ENCODE results near the gene PAX2.
"Not testable (repeated sequence)": the region's sequence is repeated elsewhere in the genome, so short reads cannot be mapped to it uniquely, and the experiment has no call there.

PAX2 gene

DNA sequence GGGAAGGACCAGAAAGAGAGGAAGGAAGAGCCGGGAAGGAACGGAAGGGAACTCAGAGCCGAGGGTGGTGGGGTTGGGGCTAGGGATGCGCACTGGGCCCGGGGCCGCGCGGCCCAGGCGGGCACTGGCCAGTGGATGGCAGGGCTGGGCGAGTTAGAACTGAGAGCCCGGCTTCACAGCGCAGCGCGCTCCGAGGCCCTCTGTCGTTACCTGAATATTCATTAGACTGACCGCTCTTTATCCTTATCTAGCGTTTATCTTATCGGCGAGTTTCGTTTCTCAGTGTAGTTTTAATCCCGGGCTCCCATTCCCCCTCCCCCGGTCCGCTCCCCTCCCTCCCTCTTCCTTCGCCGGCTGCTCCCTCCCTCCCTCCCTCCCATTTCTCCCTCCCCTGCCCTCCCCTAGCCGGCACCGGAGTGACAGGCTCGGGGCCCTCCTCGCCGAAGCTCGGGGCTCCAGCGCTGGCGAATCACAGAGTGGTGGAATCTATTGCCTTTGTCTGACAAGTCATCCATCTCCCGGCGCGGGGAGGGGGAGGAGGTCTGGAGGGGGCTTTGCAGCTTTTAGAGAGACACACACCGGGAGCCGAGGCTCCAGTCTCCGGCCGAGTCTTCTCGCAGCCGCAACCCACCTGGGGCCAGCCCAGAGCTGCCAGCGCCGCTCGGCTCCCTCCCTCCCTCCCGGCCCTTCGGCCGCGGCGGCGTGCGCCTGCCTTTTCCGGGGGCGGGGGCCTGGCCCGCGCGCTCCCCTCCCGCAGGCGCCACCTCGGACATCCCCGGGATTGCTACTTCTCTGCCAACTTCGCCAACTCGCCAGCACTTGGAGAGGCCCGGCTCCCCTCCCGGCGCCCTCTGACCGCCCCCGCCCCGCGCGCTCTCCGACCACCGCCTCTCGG, at the start of gene PAX2:
Gene PAX2 (plus strand): TSS at position 596 of the 895 bp plus-strand sequence. CDS start 679 bp downstream, outside the sequence.
- DNase-seq: no peak

DNA sequence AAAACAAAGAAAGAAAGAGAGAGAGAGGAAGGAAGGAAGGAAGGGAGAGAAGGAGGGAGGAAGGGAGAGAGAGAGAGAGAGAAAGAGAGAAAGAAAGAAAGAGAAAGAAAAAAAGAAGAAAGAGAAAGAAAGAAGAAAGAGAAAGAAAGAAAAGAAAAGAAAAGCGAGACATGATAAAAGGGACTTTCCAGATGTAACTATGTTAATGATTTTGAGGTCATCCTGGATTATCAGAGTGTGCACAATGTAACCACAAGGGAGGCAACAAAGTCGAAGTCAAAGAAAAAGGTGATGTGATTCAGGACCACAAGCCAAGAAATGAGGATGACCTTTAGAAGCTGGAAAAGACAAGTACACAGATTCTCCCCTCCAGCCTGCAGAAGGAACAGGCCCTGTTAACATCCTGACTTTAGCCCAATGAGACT, 48.9 kb upstream of the PAX2 start:
- no peak for DNase-seq

DNA sequence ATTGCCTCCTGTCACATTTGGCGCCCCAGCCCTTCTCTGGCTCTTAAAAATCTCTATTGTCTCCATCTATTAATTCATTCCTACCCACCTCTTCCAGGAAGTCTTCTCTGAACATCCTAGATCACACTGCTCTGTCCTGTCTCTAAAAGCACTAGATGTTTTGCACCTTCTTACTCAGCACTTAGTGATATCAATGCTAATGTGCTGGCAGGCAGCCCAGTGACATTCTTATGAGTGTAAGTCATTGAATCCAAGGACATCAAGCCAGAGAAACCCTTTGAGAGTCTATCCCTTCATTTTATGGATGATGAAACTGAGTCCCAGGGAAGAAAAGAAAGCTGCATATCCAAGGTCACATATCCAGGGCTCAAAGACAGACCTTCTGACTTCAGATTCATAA, 48.3 kb upstream of the PAX2 start:
- no peak for DNase-seq

DNA sequence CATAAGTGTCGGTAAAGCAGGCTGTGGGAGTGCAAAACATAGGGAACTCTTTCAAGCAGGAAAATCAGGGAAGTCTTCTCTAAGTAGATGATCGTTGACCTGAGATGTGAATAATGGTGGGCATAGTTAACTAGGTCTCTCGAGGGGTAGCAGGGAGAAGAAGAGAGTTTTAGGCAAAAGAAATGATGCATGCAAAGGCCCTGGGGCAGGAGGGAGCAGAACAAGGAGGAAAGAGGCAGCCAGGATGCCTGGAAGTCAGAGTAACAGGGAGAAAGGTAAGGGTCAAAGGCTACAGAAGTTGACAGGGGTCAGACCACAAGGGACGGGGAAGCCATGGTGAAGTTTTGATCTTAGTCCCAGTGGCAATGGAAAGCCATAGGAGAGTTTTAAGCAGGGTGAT, 47.8 kb upstream of the PAX2 start:
- no peak for DNase-seq

DNA sequence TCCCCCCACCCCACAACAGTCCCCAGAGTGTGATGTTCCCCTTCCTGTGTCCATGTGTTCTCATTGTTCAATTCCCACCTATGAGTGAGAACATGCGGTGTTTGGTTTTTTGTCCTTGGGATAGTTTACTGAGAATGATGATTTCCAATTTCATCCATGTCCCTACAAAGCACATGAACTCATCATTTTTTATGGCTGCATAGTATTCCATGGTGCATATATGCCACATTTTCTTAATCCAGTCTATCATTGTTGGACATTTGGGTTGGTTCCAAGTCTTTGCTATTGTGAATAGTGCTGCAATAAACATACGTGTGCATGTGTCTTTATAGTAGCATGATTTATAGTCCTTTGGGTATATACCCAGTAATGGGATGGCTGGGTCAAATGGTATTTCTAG, 43.7 kb upstream of the PAX2 start:
- not testable (repeated sequence) for DNase-seq

DNA sequence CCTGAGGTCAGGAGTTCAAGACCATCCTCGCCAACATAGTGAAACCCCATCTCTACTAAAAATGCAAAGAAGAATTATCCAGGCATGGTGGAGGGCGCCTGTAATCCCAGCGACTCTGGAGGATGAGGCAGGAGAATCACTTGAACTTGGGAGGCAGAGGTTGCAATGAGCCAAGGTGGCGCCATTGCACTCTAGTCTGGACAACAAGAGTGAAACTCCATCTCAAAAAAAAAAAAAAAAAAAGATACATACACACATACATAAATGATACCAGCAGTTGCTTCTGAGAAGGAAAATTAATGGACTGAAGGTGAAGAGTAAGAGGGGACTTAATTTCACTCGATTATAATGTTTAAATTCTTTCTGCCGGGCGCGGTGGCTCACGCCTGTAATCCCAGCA, 40.2 kb upstream of the PAX2 start:
- no peak for DNase-seq

DNA sequence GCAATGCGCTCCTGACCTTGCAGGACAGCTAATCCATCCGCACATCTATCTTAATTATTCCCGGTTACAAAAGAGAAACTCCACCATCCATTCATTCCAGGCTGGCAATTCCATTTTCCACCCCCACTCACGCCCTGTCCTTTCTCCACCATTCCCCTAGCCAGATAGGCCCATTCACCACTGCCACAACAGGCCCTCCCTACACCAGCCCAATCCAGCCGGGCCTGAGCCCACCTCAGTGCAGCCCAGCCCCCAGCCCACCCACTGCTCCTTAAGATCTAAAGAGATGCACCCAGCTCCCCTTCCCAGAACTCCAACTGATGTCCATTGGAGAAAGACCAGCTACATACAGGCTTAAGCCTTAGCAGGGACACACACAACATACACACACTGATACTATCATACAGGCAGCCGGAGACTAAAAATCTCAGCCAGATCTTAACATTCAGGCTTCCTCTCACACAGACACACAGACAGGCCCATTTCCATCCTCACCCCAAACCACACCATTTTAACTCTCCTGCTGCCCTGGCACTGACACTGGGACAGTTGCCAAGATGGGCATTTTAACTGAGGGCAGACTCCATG, 38.0 kb upstream of the PAX2 start:
- DNase-seq: no peak

DNA sequence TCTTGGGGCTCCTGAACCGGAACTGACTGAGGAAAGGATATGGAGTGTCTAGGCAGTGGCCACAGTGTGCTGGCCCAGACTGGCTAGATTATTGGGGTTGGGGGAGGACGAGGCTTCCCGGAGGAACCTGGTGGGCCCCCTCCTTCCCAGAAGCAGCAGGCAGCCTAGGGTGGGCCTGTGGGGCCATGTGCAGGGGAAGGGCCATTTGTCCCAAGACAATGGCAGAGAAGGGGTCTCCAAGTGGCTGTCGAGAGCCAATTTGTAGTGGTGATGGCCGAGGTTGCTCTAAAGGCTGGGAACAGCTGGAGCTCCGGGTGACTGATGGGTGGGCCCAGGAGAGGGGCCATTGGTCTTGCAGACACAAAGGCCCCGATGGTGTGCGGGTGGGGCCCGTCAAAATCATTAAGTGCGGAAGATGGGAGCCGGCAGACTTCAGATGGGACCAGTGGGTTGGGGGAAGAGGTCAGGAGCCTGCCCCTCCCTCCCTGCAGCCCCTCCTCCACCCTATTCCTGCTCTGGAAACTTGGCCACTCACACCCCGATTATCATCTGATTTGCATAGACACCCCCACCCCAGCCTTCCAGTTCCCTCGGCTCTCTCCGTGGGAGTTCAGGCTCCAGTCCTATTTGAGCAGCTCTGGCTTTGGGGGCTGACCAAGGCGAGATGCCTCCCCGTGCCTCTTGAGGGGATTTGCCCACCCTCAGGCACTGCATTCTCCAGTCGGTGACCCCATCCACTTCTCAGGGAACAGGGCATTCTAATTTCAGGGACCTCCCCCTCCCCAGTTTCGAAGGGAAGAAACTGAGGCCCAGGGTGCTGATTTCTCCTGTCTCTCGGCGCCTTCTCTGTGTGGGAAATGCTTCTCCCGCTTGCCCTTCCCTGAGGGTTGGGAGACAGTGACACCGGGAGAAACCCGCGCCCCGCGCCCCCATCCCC, 36.0 kb upstream of the PAX2 start:
- DNase-seq: no peak

DNA sequence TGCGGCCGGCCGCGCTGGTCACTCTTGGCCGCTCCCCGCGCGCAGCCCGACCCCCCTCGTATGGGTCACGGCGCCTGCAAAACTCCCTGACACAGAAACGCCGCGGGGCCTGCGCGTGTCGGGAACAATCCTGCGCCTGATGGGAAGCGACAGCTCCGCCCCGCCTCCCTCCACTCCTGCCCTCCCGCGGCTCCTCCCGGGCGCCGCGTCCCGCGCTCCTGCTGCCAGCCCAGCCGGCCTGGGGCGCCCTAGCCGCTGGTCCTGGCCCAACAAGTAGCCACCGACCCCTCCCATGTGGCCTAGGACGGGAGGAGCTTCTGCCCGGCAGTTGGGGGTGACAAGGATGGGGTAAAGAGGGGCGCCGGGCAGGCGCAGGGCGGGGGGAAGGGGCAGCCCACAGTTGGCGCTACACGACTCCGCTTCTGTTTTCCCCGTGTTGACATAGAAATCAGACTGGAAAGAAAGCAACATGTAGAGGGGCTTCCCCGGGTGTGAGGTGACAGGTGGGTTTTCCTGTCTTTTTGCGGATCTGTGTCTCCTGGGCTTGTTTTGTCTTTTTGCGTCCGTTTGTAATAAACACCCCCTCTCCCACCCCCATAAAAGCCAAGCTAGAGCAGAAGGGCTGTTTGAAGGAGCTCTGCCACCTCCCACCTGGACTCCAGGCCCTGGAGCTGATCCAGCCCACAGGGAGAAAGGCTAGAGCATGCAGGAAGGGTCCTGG, 35.1 kb upstream of the PAX2 start:
- no peak for DNase-seq

DNA sequence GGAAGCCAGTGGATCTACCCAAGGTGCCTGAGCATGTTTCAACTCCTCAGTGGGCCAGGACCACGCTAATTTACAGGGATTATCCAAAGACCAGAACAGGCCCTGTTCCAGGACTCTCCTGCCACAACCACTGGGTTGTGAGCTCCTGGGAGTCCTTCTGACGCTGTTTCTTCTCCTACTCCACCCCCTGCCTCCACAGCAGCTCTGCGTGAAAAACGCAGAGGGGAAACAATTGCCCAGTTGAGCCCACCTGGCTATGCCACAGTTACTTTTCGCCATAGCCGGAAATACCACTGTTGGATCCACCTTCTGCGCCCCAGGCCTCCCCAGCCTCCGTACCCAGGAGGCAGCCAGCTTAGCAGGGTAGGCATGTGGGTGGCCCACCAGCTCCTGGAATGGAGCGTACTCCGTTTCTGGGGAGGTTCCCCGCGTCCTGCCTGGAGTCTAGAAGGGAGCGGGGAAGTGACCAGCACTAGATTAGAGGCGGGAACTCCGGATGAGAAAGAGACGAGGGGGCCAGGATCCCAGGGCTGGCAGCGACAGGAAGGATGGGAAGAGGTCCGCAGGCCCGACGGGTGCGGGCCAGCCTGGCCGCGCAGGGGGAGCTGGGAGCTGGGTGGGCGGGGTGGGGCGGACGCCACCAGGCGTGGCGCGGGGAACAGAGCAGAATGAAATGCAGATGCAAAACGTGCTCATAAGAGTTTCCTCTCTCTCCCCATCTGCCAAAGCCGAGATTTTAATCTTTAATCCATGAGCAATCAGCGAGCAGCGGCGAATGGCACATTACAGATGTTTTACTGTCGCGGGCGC, 32.1 kb upstream of the PAX2 start:
- no peak for DNase-seq

DNA sequence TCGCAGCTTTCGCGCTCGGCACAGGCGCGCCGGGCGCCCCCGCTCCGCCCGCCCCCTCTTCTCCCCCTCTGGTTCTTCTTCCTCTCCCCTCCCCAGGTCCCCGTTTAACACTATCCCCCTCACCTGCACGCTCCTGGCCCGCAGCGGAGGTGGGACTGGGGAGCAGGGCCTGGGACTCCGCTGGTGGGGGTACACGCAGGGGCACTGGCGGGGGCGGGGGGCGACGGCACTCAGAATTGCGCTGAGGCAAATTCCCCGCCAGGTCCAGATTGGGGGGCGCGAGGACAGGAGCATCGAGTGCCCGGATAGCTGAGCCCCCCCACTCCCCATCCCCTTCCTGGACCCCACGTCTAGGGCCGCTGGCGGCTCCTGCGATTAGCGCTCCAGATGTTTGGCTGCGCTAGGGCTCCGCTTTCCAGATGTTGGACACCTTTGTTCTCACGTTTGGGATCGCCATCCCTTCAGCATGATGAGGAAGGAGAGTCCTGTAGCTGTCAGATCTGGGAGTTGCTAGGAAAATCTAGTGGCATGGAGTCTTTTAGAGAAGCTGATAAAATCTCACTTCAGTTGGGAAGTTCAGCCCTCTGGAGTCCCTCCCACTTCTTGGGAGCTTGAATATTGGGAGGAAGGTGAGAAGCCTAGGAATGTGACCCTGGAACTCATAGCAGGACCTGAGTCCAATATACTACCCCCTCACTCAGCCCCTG, 31.4 kb upstream of the PAX2 start:
- no peak for DNase-seq

DNA sequence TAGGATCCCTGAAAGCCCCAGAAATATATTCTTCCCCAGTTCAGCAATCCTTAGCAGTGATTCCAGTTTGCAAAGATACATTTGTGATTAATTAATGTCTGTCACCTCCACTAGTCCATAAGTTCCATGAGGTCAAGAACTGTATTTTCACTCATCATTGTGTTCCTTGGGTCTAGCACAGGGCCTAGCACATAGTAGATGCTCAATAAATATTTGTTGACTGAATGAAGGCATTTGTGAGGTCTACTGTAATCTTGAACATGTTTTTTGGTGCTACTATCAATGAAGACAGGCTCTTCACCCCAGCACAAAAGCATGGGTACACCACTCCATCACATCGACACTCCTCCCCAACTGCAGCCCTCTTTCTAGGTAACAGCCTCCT, 30.8 kb upstream of the PAX2 start:
- DNase-seq: no peak

DNA sequence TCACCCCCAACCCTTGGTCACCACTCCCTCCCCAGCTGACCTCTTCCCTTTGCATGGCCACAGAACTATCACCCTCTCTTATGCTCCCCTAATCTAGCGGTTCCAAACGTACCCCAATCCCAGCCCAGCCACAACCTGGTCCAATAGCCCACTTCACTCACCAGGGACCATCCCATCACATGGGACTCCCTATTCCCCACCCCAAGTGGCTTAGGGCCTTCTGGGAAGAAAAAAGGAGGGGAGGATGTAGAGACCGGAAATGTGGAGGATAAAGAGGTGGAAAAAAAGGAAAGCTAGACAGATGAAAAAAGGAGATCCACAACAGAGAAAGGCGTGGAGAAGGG, 30.3 kb upstream of the PAX2 start:
- no peak for DNase-seq

DNA sequence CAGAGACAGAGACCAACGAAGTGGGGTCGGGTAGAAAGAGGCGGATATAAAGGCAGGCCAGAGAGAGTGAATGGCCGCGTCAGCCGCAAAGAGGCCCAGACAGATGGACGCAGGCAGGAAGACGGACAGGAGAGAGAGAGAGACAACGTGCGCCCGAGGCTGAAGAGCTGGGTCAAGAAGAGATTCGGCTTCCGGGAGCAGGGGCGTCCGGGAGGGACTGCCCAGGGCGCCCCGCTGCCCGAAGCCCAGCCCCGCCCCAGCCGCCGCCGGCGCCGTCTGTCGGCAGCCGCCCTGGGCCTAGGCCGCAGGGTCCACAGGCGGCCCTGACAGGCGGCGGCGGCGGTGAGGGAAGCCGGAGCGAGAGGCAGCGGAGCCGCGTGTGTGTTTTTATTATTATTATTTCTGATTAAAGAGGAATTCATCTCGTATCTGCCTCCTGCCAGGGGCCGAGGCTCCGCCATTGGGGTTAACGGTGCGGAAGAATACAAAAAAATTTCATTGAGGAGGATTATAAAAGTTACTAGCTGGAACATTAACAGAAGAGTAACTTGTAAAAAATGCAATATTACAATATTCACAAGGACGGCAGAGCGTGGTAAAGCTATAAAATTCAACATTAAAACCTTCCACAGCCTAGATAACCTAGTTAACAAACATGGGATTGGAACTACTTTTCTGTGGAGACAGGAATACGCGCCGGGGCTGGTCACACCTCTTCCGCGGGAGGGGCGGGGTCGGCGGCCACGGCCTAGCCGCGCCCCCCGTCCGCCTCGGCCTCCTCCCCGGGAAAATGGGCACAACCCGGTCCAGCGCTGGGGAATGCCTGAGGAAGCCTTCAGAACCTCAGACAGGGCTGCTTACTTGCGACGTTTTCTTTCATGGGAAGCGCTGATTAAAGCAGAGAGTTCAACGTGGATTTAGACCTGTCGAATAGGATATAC, 29.7 kb upstream of the PAX2 start:
- DNase-seq: no peak

DNA sequence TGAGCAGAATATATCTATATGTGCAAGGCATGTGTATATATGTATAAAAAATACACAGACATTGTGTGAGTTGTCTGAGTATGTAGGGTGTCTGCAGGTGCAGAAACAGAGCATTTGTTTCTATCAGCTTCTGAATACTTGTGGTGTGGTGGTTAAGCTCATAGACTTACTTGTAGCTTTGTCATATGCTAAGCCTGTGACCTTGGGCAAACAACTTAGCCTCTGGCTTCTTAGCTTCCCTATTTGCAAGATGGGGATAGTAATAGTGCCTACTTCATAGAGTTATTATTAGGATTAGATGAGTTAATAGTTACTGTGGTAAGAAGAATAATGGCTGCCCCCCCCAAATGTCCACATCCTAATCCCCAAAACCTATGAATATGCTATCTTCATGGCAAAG, 28.2 kb upstream of the PAX2 start:
- no peak for DNase-seq

DNA sequence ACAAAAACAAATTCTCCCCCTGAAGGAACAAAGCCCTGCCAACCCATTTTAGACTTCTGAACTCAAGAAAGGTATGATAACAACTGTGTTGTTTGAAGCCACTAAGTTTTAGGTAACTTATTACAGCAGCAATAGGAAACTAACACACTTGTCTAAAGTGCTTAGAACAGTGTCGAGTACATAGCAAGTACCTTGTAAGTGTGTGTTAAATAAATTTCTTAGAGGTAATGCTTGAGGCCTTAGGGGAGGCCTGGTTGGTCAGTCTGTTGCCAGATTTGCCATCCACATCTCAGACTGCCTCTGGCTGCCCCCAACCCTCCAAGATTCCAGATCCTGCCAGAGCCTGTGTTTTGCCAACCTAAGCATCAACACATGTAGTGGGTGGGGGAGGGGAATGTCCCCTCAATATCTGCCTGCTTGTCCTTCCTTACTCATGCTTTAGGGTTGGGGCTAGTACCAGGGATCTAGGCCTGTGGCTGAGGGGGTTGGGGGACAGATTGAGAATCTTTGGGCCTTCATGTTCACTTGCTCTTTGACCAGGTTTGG, 27.1 kb upstream of the PAX2 start:
- no peak for DNase-seq

DNA sequence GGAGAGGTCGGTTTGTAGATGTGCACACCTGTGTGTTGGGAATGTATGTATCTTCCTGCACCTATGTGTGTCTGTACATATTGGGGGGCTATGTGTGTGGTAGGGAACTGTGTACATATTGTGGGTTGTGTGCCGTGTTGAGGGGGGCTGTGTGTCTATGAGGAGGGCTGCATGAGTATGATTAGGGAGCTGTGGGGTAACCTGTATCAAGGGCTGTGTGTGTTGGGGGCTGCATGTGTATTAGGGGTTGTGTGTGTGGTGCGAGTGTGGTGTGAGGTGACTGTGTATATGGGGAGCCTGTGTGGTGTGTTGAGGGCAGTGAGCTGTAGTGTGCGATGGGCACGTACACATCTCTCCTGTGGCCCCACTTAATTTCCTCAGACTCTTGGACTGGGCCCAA, 22.2 kb upstream of the PAX2 start:
- DNase-seq: no peak

DNA sequence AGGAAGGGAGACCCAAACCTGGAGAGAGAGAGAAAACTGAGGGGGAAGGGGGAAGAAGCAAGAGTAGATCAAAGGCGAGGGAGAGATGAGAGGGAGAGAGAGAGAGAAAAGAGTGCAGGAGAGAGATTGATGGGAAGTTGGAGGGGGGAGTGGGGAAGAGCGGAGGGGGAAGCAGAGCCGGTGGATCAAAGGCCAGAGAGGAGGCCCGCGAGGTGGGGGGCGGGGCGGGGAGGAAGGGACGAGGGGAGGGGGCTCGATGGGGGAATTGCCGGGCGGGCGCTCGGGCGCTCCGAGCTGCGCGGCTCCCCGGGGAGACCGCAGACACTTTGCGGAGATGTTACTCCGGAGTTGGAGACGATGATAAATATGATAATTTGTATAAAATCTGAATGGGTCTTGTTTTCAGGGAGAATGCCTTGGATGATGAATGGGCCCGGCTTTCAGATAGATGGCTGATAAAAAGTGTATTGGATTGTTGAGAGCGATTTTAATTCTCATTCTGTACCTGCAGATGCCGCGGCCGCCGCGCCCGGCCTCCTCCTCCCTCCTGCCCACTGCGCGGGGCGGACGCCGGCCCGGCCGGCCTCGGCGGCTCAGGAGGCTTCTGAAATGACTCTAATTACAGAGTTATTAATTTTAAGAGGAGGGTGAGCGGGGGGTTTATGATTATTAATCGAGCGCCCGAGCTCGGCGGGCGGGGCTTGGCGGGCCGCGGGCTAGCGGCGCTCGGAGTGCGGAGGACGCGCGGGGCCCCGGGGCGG, 21.4 kb upstream of the PAX2 start:
- DNase-seq: no peak

DNA sequence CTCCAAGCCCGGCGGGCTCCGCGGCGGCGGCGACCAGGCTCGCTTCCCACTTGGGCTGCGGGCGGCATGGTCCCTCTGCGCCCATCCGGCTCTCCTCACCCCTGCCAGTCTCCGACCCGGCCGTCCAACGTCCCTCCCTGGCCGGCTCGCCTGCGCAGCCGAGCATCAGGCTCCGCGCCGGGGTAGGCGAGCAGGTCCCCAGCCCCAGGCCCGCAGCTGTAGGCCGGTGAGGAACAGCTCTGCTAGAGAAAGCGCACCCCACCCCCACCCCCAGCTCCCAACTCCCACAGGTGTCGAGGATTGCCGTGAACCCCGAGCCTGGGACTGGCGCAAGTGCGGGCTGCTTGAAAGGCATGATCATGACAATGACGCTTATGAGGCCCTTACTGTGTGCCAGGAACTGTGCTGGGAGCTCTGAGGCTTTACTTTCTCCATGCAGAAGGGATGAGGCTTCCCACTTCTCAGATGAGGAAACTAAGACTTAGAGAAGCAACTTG, 20.8 kb upstream of the PAX2 start:
- DNase-seq: no peak

Measured in CD4-positive, alpha-beta T cell treated with Interleukin-4 for 1 hour (primary cell).